Panc1 (cell line): ENCODE results near the gene AUP1. TPM values are rescaled to one million over a fixed set of nuclear protein-coding genes. Genes with fewer than 3 reads are reported as not detected.

Experiments
- ATAC-seq: fragments of 200-7000 bp; cut with Tn5 transposase; 2 replicates; pipeline ENCODE4 v1.9.1; 2020; ENCODE audit warnings: mild to moderate bottlenecking, moderate library complexity
- BruUV-seq: library from RNA; stranded (reverse); fragments of 400-500 nt; replicated peaks from 2 replicates; lab custom pipeline; 2021; lab: Mats Ljungman, UMichigan
- CTCF ChIA-PET: fragments of 300-600 bp; sonication (Branson Sonifier 250); formaldehyde crosslinking; loops from one replicate; lab custom pipeline; 2022; ENCODE audit warnings: antibody characterized with exemption; lab: Charles Lee
- POLR2A ChIA-PET: fragments of 300-600 bp; sonication (Branson Sonifier 250); formaldehyde crosslinking; loops from one replicate; lab custom pipeline; 2022; ENCODE audit warnings: antibody characterized with exemption; lab: Charles Lee
- DNase-seq: peaks from one replicate; pipeline ENCODE4 v3.0.0-alpha.2; 2010; ENCODE audit warnings: low read depth, low spot score
- H3K27ac ChIP-seq: 2 replicates; pipeline ENCODE4 v1.5.1; 2011; ENCODE audit warnings: mild to moderate bottlenecking, low read length, inconsistent platforms
- H3K27me3 ChIP-seq: fragments of 200-500 bp; sonication (Bioruptor generic); 2 replicates; pipeline ENCODE4 v1.6.0; 2014; ENCODE audit warnings: low read length, inconsistent platforms; ENCODE audit not compliant: control insufficient read depth, insufficient read depth
- H3K36me3 ChIP-seq: fragments of 200-500 bp; sonication (Bioruptor generic); 2 replicates; pipeline ENCODE4 v1.5.1; 2014; ENCODE audit warnings: inconsistent platforms, mild to moderate bottlenecking, low read length, moderate library complexity; ENCODE audit not compliant: control insufficient read depth, insufficient read depth
- H3K4me1 ChIP-seq: 2 replicates; pipeline ENCODE4 v1.5.1; 2011; ENCODE audit warnings: inconsistent platforms, mild to moderate bottlenecking, low read length, moderate library complexity; ENCODE audit not compliant: control insufficient read depth, insufficient read depth
- H3K4me3 ChIP-seq, 2 experiments: 2 replicates each; pipeline ENCODE4 v1.5.1; 2011 to 2012; ENCODE audit warnings: low read depth in 2 of 2, low read length in 2 of 2, mild to moderate bottlenecking in 2 of 2, inconsistent platforms in 1 of 2, moderate library complexity in 1 of 2
- H3K9me3 ChIP-seq: fragments of 200-500 bp; sonication (Bioruptor generic); 2 replicates; pipeline ENCODE4 v1.5.1; 2014; ENCODE audit warnings: low read depth, mild to moderate bottlenecking, inconsistent platforms, low read length, moderate library complexity; ENCODE audit not compliant: control insufficient read depth, insufficient read depth
- CTCF ChIP-seq: fragments of 450-650 bp; IDR thresholded peaks from 2 replicates; pipeline ENCODE4 v1.5.1; 2017; ENCODE audit warnings: mild to moderate bottlenecking
- POLR2AphosphoS5 ChIP-seq: IDR thresholded peaks from 2 replicates; pipeline ENCODE4 v1.6.1; 2012; ENCODE audit warnings: mild to moderate bottlenecking, low read depth, low read length, moderate library complexity
- REST ChIP-seq, 2 experiments: IDR thresholded peaks; 2 replicates each; pipeline ENCODE4 v1.6.1; 2011 to 2012; ENCODE audit warnings: low read depth in 2 of 2, control low read depth in 1 of 2, low read length in 1 of 2, mild to moderate bottlenecking in 1 of 2, moderate library complexity in 1 of 2; ENCODE audit not compliant: insufficient read depth in 1 of 2
- SIN3A ChIP-seq: IDR thresholded peaks from 2 replicates; pipeline ENCODE4 v1.6.1; 2012; ENCODE audit warnings: low read depth, mild to moderate bottlenecking, low read length, moderate library complexity, borderline replicate concordance; ENCODE audit not compliant: insufficient read depth
- TCF7L2 ChIP-seq: IDR thresholded peaks from 2 replicates; pipeline ENCODE4 v1.6.1; 2011; ENCODE audit warnings: mild to moderate bottlenecking, low read depth, low read length, inconsistent platforms
- in situ Hi-C: cut with HindIII; loops from 2 replicates; pipeline ENCODE4 v1.10.0; 2016; ENCODE audit warnings: low sequenced_read_pairs, low pct_unique_long_range_greater_than_20kb
- intact Hi-C: fragments of 100-400 bp; cut with micrococcal nuclease; formaldehyde crosslinking; loops from one replicate; pipeline ENCODE4 v1.10.0; 2022; ENCODE audit not compliant: unreplicated experiment
- total RNA-seq: library from RNA; stranded (reverse); gene quantifications from one replicate; pipeline ENCODE4 v1.2.1, GENCODE V29; 2021; ENCODE audit not compliant: unreplicated experiment

The AUP1 gene
- total RNA-seq, 1 experiment from 2014 or later = 142 TPM

DNA sequence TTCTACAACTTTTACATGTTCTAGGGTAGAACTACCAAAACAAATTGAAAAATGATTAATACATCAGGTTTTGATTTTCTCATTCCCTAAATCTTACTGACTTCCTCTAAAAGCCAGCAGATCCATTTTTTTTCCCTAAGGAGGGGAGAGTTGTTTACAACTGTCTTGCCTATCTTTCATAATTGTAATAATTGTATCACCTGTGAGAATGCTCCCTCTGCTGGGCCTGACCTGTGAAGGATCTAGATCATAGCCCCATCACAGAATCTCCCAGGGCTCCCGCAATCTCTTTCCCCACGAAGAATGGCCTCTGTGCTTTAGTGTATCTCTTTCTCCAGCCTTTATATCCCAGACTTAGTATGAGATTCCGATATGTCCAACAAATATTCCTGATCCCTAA, 15.1 kb upstream of the AUP1 start:
- ChIA-PET POLR2A (no interaction called here), CTCF (no interaction called here)
- Histone ChIP-seq H3K4me1 (peaks cover 10% of the 10 kb centered on the region), H3K27me3 (no peaks in the 10 kb centered on the region; the same call in 1 of the 2 replicates), H3K4me3 (no peak overlapping the region), H3K36me3 (no peaks in the 10 kb centered on the region), H3K9me3 (no peaks in the 10 kb centered on the region), H3K27ac (no peak overlapping the region)
- no TSS peak for BruUV-seq
- in situ Hi-C loops = no loop called here
- intact Hi-C loops = no loop called here
- no peak for TF ChIP-seq REST (IDR thresholded peaks at IDR 0.05; ENCODE audit: insufficient read depth in 1 of 2, low read depth in 2 of 2, low read length in 1 of 2)
- TF ChIP-seq CTCF = peak; percentile 67
- no peak for DNase-seq
- ATAC-seq = no peak

DNA sequence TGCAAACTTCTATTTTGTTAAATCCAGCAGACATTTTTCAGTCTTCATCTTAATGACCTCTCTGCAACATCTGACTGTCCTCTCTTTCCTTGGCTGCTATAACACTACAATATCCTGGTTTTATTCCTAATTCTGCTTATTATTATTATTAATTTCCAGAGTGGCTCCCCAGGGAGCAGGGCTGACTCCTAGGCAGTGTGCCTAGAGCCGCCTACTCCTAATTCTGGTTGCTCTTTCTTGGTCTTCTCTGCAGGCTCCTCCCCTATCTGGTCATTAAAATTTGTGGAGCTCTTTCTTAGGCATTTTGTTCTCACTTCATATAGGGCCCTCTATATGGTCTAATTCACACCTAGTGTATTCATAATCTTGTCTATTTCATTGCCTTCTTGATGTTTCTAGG, 13.5 kb upstream of the AUP1 start:
- H3K27me3 ChIP-seq = no peaks in the 10 kb centered on the region; the same call in 1 of the 2 replicates
- H3K9me3 ChIP-seq = no peaks in the 10 kb centered on the region
- TF ChIP-seq CTCF = no peak
- TF ChIP-seq REST (IDR thresholded peaks at IDR 0.05; ENCODE audit: insufficient read depth in 1 of 2, low read depth in 2 of 2, low read length in 1 of 2) = no peak
- TF ChIP-seq SIN3A = no peak
- no peak for TF ChIP-seq POLR2AphosphoS5
- TF ChIP-seq TCF7L2 = no peak
- POLR2A ChIA-PET = no interaction called here
- DNase-seq (no peak), ATAC-seq (no peak)
- in situ Hi-C loops = no loop called here
- H3K4me1 ChIP-seq = 0 out of 2 replicates have a peak, but pooled peaks cover under 1% of the 10 kb centered on the region
- H3K27ac ChIP-seq = no peak overlapping the region
- intact Hi-C loops = no loop called here
- H3K4me3 ChIP-seq = no peak overlapping the region
- no TSS peak for BruUV-seq
- H3K36me3 ChIP-seq = no peaks in the 10 kb centered on the region
- CTCF ChIA-PET = interaction anchor here (0.7 kb wide), 1 partner anchor 794 kb away, joined by 6 read pairs; no protein-coding TSS in a partner anchor
